ENCODE results near the gene ERAL1. TPM values are rescaled to one million over a fixed set of nuclear protein-coding genes. Genes with fewer than 3 reads are reported as not detected.
"Not testable (repeated sequence)": the region's sequence is repeated elsewhere in the genome, so short reads cannot be mapped to it uniquely, and the experiment has no call there.

Gene ERAL1
- total RNA-seq, 1 experiment from 2014 or later, result 53.7 TPM

GRCh38 chr17:28891201-28891600, 36.4 kb downstream of the ERAL1 start:
- no peak for TF ChIP-seq CTCF (IDR thresholded peaks at IDR 0.05; ENCODE audit: unreplicated experiment)
- BruUV-seq (replicated peaks), result no TSS peak
- no peaks in the 10 kb centered on the region for H3K9me3 Mint-ChIP-seq (ENCODE audit: unreplicated experiment)
- CTCF ChIA-PET, result interaction anchor here (0.6 to 1.6 kb wide), 2 partner anchors 10 to 80 kb away, joined by 3 to 4 read pairs; no protein-coding TSS in a partner anchor
- H3K27me3 Mint-ChIP-seq (ENCODE audit: insufficient read depth, unreplicated experiment), result no peaks in the 10 kb centered on the region
- intact Hi-C loops (cut with micrococcal nuclease), result no loop called here
- H3K36me3 Mint-ChIP-seq (ENCODE audit: insufficient read depth, unreplicated experiment), result peaks cover 41% of the 10 kb centered on the region
- peaks cover 17% of the 10 kb centered on the region for H3K4me1 Mint-ChIP-seq (ENCODE audit: insufficient read depth, unreplicated experiment)
- POLR2A ChIA-PET, result interaction anchor here (0.6 to 1.8 kb wide), 2 partner anchors 49 to 163 kb away, joined by 4 read pairs; no protein-coding TSS in a partner anchor
- H3K27ac Mint-ChIP-seq (ENCODE audit: low read depth, unreplicated experiment), result no peak overlapping the region
- no peak overlapping the region for H3K4me3 Mint-ChIP-seq (ENCODE audit: unreplicated experiment)
- DNase-seq (ENCODE audit: unreplicated experiment), result no peak

- BruUV-seq (replicated peaks), result no TSS peak
- Mint-ChIP-seq H3K4me1 (ENCODE audit: insufficient read depth, unreplicated experiment) (peaks cover 23% of the 10 kb centered on the region), H3K27ac (ENCODE audit: low read depth, unreplicated experiment) (no peak overlapping the region), H3K27me3 (ENCODE audit: insufficient read depth, unreplicated experiment) (no peaks in the 10 kb centered on the region), H3K4me3 (ENCODE audit: unreplicated experiment) (no peak overlapping the region), H3K9me3 (ENCODE audit: unreplicated experiment) (no peaks in the 10 kb centered on the region), H3K36me3 (ENCODE audit: insufficient read depth, unreplicated experiment) (peaks cover 41% of the 10 kb centered on the region)
- CTCF ChIA-PET, result interaction anchor here (0.6 to 3.2 kb wide), 4 partner anchors 11 to 128 kb away, joined by 3 to 14 read pairs (median 6); no protein-coding TSS in a partner anchor
- POLR2A ChIA-PET, result interaction anchor here (1.0 to 1.8 kb wide), 3 partner anchors 14 to 127 kb away, joined by 3 to 4 read pairs (median 3); no protein-coding TSS in a partner anchor
- intact Hi-C loops (cut with micrococcal nuclease), result no loop called here
- DNase-seq (ENCODE audit: unreplicated experiment), result no peak
- no peak for TF ChIP-seq CTCF (IDR thresholded peaks at IDR 0.05; ENCODE audit: unreplicated experiment)
These were observed 37.2 kb downstream of the ERAL1 start for GRCh38 chr17:28892024-28892423.

- DNase-seq (ENCODE audit: unreplicated experiment), result peak; percentile 32
- H3K9me3 Mint-ChIP-seq (ENCODE audit: unreplicated experiment); H3K4me3 Mint-ChIP-seq (ENCODE audit: unreplicated experiment); intact Hi-C loops (cut with micrococcal nuclease); H3K27me3 Mint-ChIP-seq (ENCODE audit: insufficient read depth, unreplicated experiment); BruUV-seq (replicated peaks): not testable (repeated sequence)
- CTCF ChIA-PET, result interaction anchor here (0.6 to 3.2 kb wide), 7 partner anchors 9 to 143 kb away, joined by 3 to 14 read pairs (median 7); no protein-coding TSS in a partner anchor
- H3K4me1 Mint-ChIP-seq (ENCODE audit: insufficient read depth, unreplicated experiment), result peaks cover 23% of the 10 kb centered on the region
- POLR2A ChIA-PET, result interaction anchor here (0.6 to 1.3 kb wide), 3 partner anchors 10 to 168 kb away, joined by 3 to 5 read pairs (median 3); no protein-coding TSS in a partner anchor
- H3K36me3 Mint-ChIP-seq (ENCODE audit: insufficient read depth, unreplicated experiment), result peaks cover 41% of the 10 kb centered on the region
- H3K27ac Mint-ChIP-seq (ENCODE audit: low read depth, unreplicated experiment), result peak overlapping the region; percentile 25
These were observed 38.7 kb downstream of the ERAL1 start for GRCh38 chr17:28893248-28894183.

GRCh38 chr17:28895794-28896447, 41.1 kb downstream of the ERAL1 start:
- H3K36me3 Mint-ChIP-seq (ENCODE audit: insufficient read depth, unreplicated experiment), result peaks cover 40% of the 10 kb centered on the region
- no peaks in the 10 kb centered on the region for H3K9me3 Mint-ChIP-seq (ENCODE audit: unreplicated experiment)
- peaks cover 23% of the 10 kb centered on the region for H3K4me1 Mint-ChIP-seq (ENCODE audit: insufficient read depth, unreplicated experiment)
- CTCF ChIA-PET, result interaction anchor here (0.5 to 3.1 kb wide), 9 partner anchors 14 to 228 kb away, joined by 3 to 23 read pairs (median 5); partner anchors contain the start of gene FAM222B
- TF ChIP-seq CTCF (IDR thresholded peaks at IDR 0.05; ENCODE audit: unreplicated experiment), result no peak
- DNase-seq (ENCODE audit: unreplicated experiment), result no peak
- H3K4me3 Mint-ChIP-seq (ENCODE audit: unreplicated experiment), result peak overlapping the region; percentile 90
- peak overlapping the region; percentile 93 for H3K27ac Mint-ChIP-seq (ENCODE audit: low read depth, unreplicated experiment)
- intact Hi-C loops (cut with micrococcal nuclease), result loop anchor here (2.0 kb wide), 1 partner anchor 87 kb away; no protein-coding TSS in a partner anchor
- no peaks in the 10 kb centered on the region for H3K27me3 Mint-ChIP-seq (ENCODE audit: insufficient read depth, unreplicated experiment)
- BruUV-seq (replicated peaks), result no TSS peak
- POLR2A ChIA-PET, result interaction anchor here (0.7 to 5.6 kb wide), 19 partner anchors 8 to 259 kb away, joined by 3 to 64 read pairs (median 5); partner anchors contain the start of genes FAM222B, NEK8, PHF12 and RPL23A

Data from MCF 10A (cell line).